ENCODE results near the gene PPIF. TPM values are rescaled to one million over a fixed set of nuclear protein-coding genes. Genes with fewer than 3 reads are reported as not detected.

The PPIF gene
- polyA plus RNA-seq, 1 donor from 2014 or later: 20.8 TPM

DNA sequence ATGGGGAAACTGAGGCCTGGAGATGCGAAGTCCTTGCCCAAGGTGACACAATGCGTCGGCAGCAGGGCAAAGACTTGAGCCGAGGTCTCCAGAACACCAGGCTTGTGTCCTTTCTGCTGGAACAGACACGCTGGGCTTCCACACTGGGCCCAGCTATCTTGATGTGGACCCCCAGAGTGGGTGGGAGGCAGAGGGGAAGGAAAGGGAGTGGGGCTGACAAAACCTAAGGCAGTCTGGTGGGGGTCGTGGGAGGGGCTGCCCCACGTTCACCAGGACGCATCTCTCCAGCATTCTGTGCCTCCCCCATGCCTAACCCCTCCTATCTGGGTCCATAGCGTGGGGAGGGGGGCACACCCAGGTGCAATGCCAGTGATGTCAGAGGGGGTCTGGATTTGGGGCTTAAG is 38.1 kb downstream of the PPIF start:
- Mint-ChIP-seq H3K9me3 (no peaks in the 10 kb centered on the region), H3K27me3 (no peaks in the 10 kb centered on the region), H3K36me3 (peaks cover 2% of the 10 kb centered on the region), H3K4me1 (peaks cover 0 to 6% (median 4%) of the 10 kb centered on the region in 3 donors), H3K27ac (no peak overlapping the region), H3K4me3 (no peak overlapping the region)

DNA sequence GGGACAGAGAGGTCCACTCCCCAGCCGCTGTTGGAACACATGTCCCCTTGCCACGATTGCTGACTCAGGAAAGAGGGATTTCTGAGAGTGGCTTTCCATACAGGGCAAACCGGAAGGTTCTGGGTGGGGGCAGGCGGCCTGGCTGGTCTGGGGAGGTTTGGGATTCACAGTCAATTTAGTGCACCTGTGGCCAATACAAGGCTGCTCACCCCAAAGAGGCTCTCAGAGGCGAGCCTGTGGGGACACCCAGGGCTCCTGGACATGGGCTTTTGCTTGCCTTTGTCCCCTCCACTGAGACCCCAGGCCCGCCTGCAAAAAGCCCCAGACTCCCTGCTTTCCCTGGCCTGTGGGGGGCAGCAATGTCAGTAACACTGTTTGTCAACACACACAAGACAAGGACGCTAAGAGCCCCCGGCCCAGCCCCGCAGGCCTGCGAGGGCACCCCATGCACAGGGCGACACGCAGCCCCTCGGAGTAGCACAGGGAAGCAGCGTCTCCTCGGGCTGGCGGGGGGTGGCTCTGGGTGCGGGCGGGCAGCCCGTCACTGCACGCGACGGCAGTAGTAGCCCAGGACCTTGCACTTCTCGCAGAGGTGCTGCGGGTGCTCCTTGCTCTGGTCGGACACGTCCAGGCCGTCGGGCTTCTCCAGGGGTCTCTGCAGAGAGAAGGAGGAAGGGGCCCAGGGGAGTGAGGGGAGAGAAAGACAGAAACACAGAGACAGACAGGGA is 38.7 kb downstream of the PPIF start:
- peaks cover 2% of the 10 kb centered on the region for H3K36me3 Mint-ChIP-seq
- no peak overlapping the region for H3K4me3 Mint-ChIP-seq

DNA sequence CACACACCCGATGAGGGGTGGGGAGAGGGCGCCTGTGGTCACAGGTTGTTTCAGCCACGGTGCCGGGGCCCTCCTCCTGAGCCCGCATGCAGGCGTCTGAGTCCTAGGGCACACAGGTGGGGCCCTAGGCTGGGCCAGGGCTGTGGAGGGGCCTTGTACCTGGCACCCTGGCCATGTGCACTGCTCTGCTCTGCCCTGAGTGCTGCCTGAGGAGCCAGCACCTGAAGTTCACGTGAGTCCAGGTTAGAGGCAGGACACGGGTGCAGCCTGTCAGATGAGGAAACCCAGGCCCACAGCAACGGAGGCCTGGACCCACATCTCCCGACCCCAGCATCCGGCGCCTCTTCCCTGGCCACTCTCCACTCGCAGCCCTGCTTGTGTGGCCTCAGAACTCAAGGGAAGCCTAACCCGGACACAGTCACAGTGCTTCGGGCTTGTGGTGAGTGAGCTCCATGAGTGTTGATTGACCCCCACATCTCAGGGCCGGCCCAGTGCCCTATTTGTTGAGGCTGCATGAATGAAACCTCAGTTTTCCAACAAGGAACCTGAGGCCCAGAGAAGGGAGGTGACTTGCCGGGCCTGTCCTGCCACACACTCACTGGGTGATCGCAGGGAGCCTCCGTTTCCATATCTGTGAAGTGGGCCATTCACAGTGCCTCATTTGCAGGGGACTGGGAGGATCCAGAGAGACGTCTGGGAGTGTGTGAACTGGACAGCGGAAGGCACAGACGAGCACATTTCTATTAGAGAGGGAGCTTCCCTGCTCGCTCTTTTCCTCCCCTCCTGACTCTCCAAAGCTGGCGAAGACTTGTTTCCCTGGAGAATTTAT is 39.6 kb downstream of the PPIF start:
- H3K36me3 Mint-ChIP-seq: peaks cover under 1% of the 10 kb centered on the region
- H3K27ac Mint-ChIP-seq: peak overlapping the region in 1 of 3 donors; percentile 67
- peaks cover 0 to 6% (median 4%) of the 10 kb centered on the region in 3 donors for H3K4me1 Mint-ChIP-seq
- no peaks in the 10 kb centered on the region for H3K9me3 Mint-ChIP-seq
- no peak overlapping the region for H3K4me3 Mint-ChIP-seq
- no peaks in the 10 kb centered on the region for H3K27me3 Mint-ChIP-seq

More for the DNA sequence above, 38.7 kb downstream of the PPIF start:
- H3K27me3 Mint-ChIP-seq: no peaks in the 10 kb centered on the region
- no peaks in the 10 kb centered on the region for H3K9me3 Mint-ChIP-seq
- peak overlapping the region in 1 of 3 donors; percentile 67 for H3K27ac Mint-ChIP-seq
- H3K4me1 Mint-ChIP-seq: peaks cover 0 to 6% (median 4%) of the 10 kb centered on the region in 3 donors

DNA sequence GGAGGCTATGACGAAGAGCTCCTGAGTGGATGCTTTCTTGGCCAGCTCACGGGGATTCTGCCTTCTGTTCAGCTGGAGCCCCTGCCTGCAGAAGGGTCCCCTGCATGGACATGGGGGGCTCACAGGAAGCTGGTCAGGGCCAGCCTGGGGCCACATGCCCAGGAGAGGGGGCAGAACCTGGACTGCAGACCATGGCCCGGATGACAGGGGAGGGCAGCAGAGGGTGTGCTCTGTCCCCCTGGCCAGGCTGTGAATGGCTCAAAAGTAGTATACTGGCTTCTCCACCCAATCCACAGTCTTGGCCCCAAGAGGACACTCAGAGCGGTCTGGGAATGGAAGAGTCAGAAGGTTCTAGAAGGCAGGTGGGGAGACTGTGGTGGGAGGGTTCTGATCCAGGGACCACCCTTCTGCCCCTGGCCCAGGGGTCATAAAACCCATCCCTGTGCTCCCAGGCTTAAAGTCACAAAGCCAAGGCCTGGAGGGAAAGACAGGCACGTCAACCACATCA is 40.3 kb downstream of the PPIF start:
- no peak overlapping the region for H3K27ac Mint-ChIP-seq
- H3K4me3 Mint-ChIP-seq: no peak overlapping the region
- H3K27me3 Mint-ChIP-seq: no peaks in the 10 kb centered on the region
- H3K9me3 Mint-ChIP-seq: no peaks in the 10 kb centered on the region
- no peaks in the 10 kb centered on the region for H3K36me3 Mint-ChIP-seq
- H3K4me1 Mint-ChIP-seq: peaks cover 0 to 6% (median 4%) of the 10 kb centered on the region in 3 donors

DNA sequence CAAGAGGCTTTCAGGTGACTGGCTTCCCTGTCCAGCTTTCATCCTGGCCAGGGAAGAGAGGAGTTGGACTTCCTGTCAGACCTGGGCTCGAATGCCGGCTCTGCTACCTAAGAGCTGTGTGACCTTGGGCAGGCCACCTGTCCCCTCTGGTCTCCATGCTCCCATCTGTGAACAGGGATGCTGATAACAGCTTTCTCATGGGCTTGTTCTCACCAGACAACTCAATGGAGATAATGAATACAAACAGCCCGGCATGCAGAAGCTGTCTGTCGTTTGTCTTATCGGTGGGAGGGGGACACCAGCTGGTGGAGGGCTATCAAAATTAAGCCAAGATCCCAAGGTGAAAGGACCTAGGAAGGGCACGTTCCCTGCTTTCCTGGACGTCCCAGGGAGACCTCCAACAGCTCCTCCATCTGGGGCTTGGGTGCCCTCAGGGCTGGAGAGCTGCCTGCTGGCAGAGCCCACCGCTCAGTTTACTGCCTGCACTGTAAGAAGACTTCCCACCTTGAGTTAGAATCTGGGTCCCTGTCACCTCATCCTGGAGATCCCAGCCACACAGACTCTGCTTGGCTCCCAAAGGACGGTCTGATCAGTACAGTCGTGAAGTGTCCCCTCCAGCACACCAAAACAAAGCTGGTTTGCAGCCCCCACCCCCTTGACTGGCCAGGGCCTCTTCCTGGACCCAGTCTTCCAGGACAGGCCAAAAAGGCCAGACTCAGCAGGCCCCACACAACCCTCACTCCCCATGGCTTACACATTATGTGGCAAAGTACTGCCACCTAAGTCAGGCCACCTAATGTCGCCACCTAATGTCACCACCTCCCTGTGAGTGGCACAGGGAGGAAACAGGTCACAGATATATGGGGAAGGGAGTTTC is 40.9 kb downstream of the PPIF start:
- Mint-ChIP-seq H3K4me3 (no peak overlapping the region), H3K36me3 (no peaks in the 10 kb centered on the region), H3K27me3 (no peaks in the 10 kb centered on the region), H3K9me3 (no peaks in the 10 kb centered on the region), H3K27ac (no peak overlapping the region), H3K4me1 (peaks cover 0 to 6% (median 6%) of the 10 kb centered on the region in 3 donors)

DNA sequence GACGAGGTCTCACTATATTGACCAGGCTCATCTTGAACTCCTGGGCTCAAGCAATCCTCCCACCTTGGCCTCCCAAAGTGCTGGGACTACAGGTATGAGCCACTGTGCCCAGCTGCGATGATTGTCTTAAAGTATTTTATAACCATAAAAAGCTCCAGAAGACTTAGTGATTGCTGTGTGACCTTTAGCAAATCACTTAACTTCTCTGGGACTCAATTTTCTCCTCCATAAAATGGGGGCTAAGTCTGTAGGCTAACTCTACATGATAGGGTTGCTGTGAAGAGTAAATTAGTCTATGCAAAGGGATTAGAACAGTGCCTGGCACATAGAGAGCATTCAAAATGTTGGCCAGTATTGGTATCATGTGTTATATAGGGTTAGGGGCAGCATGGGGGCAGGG is 42.8 kb downstream of the PPIF start:
- Mint-ChIP-seq H3K4me3 (no peak overlapping the region), H3K27me3 (no peaks in the 10 kb centered on the region), H3K9me3 (no peaks in the 10 kb centered on the region), H3K4me1 (peaks cover 0 to 6% (median 6%) of the 10 kb centered on the region in 3 donors), H3K27ac (no peak overlapping the region), H3K36me3 (no peaks in the 10 kb centered on the region)

DNA sequence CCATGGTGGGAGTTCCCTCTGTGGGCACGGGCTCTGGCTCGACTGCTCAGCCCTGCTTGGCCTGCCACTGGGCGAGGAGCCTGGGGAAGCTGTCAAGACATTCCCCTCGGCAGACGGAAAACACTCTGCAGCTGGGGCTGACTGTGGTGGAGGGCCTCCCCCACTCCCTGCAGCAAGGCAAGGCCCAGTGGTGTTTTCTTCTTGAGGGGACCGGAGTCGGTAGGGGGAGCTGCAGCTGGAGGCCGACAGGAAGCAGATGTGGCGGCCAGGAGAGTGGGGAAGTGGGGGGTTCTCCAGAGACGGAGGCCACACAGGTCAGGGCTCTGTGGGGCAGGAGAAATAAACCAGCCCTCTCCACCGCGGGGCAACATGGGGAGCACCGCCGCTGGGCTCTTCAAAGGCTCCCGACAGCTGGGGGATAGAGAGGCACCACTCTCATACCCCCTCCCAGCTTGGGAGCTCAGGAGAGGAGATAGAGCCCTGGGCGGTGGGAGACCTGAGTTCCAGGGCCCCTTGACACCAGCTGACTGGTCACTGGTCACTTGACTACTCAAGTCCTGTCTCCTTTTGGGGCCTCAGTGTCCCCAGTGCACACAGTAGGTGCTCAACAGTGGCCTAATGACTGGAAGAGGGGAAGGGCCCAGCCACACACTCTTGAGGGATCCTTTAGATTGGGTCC is 43.4 kb downstream of the PPIF start:
- Mint-ChIP-seq H3K4me1 (peaks cover 0 to 6% (median 6%) of the 10 kb centered on the region in 3 donors), H3K9me3 (peaks cover 0 to under 1% (median 0%) of the 10 kb centered on the region in 3 donors), H3K4me3 (no peak overlapping the region), H3K27ac (no peak overlapping the region), H3K36me3 (no peaks in the 10 kb centered on the region), H3K27me3 (no peaks in the 10 kb centered on the region)

DNA sequence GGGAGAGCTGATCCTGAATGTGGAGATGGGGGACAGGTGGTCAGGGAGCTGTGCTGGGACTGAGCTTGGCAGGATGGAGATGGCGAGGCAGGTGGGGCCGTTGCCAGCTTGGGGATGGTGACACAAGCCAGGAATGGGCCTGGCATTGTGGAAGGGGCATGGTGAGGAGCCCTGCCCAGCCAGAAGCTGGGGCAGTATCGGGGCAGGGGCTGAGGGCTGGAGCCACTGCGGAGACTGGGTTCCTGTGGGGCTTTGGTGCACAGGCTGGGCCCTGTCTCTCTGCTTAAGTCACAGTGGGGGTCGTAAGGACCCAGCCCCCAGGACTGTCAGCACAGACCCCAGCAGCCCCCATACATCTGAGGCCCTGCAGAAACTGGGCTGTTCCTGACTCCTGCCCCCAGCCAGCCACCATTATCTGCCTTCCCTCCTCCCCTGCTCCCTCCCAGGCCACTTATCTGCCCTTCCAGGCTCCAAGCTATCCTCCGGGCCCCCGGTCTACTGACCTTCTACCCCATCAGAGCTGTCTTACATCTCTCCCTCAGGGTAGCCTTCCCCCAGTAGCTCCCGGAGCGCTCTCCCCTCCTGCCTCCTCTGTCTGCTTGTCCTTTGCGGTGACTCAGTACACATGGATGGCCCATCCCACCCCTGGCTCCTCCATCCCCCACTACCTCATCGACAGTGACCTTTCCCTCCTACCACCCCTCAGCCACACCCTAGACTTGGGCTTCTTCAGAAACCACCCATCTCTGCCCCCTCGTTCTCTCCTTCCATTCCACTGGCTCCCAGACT is 44.2 kb downstream of the PPIF start:
- Mint-ChIP-seq H3K27me3 (no peaks in the 10 kb centered on the region), H3K36me3 (no peaks in the 10 kb centered on the region), H3K9me3 (peaks cover 0 to 4% (median 0%) of the 10 kb centered on the region in 3 donors), H3K4me3 (no peak overlapping the region), H3K27ac (no peak overlapping the region), H3K4me1 (peaks cover 0 to 6% (median 6%) of the 10 kb centered on the region in 3 donors)

DNA sequence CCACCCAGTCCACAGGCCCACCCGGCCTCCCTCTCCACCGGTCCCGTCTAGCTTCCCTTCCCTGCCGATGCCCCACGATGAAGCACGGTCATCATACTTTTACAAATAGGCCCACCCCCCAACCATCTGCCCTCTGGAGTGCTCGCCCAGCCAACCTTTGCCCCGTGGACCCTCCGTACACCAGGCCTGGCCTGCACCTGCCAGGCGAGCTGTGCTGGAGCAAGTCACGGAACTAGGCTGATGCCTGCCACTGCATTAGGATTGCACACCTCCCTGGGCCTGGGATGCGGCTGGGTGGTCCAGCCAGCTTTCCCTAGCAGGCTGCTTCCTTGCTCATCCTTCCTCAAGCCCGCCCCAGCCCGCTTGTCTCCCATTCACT is 44.7 kb downstream of the PPIF start:
- Mint-ChIP-seq H3K9me3 (peaks cover 0 to 4% (median 0%) of the 10 kb centered on the region in 3 donors), H3K36me3 (no peaks in the 10 kb centered on the region), H3K4me1 (peaks cover 0 to 6% (median 6%) of the 10 kb centered on the region in 3 donors), H3K27me3 (no peaks in the 10 kb centered on the region), H3K4me3 (no peak overlapping the region), H3K27ac (no peak overlapping the region)

DNA sequence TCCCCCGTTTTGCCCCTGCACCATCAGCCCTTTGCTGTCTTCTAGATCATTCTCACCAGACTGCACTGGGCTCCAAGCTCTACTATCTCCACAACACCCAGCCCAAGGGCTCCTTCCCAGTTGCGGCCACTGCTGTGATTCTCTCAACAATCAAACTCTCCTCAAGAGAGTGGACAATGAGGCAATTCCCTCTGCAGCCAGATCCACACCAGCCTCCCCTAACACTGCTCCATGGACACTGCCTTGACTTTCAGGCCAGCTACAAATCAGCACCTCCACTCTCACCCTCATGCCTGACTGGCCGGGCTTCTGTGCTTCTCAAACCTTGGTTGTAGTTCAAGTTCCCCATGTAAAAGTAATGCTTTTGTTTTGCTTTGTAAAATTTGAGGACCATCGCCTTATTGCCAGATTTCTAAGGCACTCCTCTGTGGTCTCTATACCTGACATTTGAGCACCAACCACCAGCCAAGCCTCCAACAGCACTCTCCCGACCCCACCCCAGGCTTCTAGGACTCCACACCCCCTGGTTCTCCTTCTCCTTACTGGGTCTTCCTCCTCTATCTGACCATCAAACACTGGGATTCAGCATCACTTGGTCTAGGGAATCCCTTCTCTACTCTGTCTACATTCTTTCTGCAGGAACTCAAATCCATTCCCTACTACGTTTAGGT is 45.4 kb downstream of the PPIF start:
- Mint-ChIP-seq H3K36me3 (no peaks in the 10 kb centered on the region), H3K27ac (peak overlapping the region in 1 of 3 donors; percentile 14), H3K27me3 (no peaks in the 10 kb centered on the region), H3K4me3 (no peak overlapping the region), H3K4me1 (peaks cover 0 to 6% (median 6%) of the 10 kb centered on the region in 3 donors), H3K9me3 (peaks cover 0 to 4% (median 0%) of the 10 kb centered on the region in 3 donors)

DNA sequence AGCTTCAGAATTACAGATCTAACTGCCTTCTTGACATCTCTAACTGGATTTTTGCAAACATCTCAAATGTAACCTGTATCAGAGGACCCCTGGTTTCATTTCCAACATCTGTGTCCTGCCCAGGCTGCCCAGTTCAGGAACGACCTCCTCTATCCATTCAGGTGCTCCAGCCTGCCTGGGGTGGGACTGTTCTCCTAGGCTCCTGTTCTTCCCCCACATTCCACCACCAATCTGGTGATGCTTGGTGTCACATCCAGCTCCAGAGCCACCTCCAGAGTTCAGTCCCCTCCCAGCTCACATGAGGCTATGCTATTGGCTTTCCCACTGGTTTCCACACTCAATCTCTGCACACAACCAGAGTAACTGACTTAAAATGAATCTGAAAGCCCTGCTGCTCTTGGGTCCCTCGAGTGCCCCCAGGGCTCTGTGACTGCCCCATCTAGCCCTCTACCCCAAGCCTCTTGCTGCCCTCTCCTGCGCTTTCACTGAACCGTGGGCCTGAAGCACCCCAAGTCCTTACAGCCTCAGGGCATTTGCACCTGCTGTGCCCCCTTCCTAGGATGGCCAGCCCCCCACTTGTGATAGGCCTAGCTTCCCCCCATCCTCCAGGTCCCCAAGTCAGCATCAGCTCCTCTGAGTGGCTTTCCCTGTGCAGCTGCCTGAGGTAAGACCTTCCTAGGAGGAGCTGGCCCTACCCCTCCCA is 46.1 kb downstream of the PPIF start:
- Mint-ChIP-seq H3K27ac (no peak overlapping the region), H3K36me3 (no peaks in the 10 kb centered on the region), H3K9me3 (peaks cover 0 to 4% (median 0%) of the 10 kb centered on the region in 3 donors), H3K4me1 (peaks cover 0 to 7% (median 6%) of the 10 kb centered on the region in 3 donors), H3K27me3 (no peaks in the 10 kb centered on the region), H3K4me3 (no peak overlapping the region)

DNA sequence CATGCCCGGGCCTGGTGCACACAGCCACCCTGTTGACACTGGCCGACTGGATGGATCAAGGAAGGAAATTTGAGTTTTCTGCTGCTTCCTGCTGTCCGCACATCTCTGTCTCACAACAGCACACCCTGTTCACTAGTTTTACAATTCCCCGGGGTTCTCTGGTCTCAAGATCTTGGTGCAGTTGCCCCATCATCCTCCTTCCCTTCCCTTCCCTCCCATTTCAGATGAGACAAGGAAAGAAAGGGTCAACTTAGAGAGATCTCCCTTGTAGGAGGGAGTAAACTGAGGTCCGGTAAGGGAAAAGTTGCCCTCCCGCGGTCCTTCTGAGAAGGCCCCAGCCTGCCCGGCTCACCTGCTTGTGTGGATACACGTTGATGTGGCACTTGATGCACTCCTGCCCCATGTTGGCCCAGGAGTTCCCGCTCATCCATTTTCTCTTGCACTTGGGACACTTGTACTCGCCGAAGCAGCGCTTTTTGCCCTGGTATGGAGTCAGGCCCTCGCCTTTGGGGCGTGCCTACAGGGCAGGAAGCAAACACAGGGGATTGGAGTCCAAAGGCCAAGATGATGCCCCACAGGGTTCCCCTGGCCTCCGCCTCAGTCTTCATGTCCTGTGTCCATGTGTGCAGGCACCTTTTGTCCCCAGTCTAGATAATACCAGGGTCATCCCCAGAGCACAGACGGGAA is 46.8 kb downstream of the PPIF start:
- H3K9me3 Mint-ChIP-seq: peaks cover 0 to 4% (median 0%) of the 10 kb centered on the region in 3 donors

More for the DNA sequence above, 46.8 kb downstream of the PPIF start:
- H3K36me3 Mint-ChIP-seq: no peaks in the 10 kb centered on the region
- H3K4me3 Mint-ChIP-seq: no peak overlapping the region
- no peaks in the 10 kb centered on the region for H3K27me3 Mint-ChIP-seq
- peaks cover 0 to 5% (median 3%) of the 10 kb centered on the region in 3 donors for H3K4me1 Mint-ChIP-seq
- no peak overlapping the region for H3K27ac Mint-ChIP-seq
